ENCODE results near the gene TAS2R42. TPM values are rescaled to one million over a fixed set of nuclear protein-coding genes. Genes with fewer than 3 reads are reported as not detected.

Gene TAS2R42
- total and polyA plus RNA-seq, 2 of the 13 experiments (the other 11 are each of a cell fraction or from before 2014, with no cell fraction given): not detected

- no peak overlapping the region for H2AFZ ChIP-seq (ENCODE audit: low read length)
- no peak overlapping the region for H3K4me3 ChIP-seq (replicated peaks in 1 of 3; ENCODE audit: insufficient read depth in 1 of 3, low read depth in 2 of 3, low read length in 3 of 3)
- H3K4me1 ChIP-seq (ENCODE audit: insufficient read depth, low read length): no peaks in the 10 kb centered on the region
- POLR2A ChIA-PET: interaction anchor here (1.3 kb wide), 1 partner anchor 11 kb away, joined by 4 read pairs; the partner anchor contains the start of gene SMIM10L1
- no peaks in the 10 kb centered on the region for H3K79me2 ChIP-seq (ENCODE audit: insufficient read depth, low read length)
- no peak overlapping the region for H3K4me2 ChIP-seq (ENCODE audit: low read depth, low read length)
- TF ChIP-seq NFATC3 (CRISPR knock-in tag; IDR thresholded peaks at IDR 0.05) (no peak), ZUFSP (CRISPR knock-in tag; IDR thresholded peaks at IDR 0.05; ENCODE audit: borderline replicate concordance) (no peak), CREB3 (CRISPR knock-in tag; IDR thresholded peaks at IDR 0.05) (no peak), ZBTB20 (CRISPR knock-in tag; IDR thresholded peaks at IDR 0.05; ENCODE audit: borderline replicate concordance, low read depth) (no peak), ZNF143 (CRISPR knock-in tag; IDR thresholded peaks at IDR 0.05) (no peak), DZIP1 (CRISPR knock-in tag; IDR thresholded peaks at IDR 0.05) (no peak), ZNF335 (CRISPR knock-in tag; IDR thresholded peaks at IDR 0.05) (no peak), HMGXB3 (CRISPR knock-in tag; IDR thresholded peaks at IDR 0.05; ENCODE audit: borderline replicate concordance) (no peak), MED13 (CRISPR knock-in tag; IDR thresholded peaks at IDR 0.05) (no peak), ZNF766 (CRISPR knock-in tag; IDR thresholded peaks at IDR 0.05; ENCODE audit: borderline replicate concordance) (no peak), ARID2 (CRISPR knock-in tag; IDR thresholded peaks at IDR 0.05; ENCODE audit: borderline replicate concordance) (no peak), NR3C1 (CRISPR knock-in tag; IDR thresholded peaks at IDR 0.05) (no peak), NFYC (CRISPR knock-in tag; IDR thresholded peaks at IDR 0.05) (no peak), RELA (CRISPR knock-in tag; IDR thresholded peaks at IDR 0.05) (no peak), E2F1 (CRISPR knock-in tag; IDR thresholded peaks at IDR 0.05) (no peak)
- H3K36me3 ChIP-seq (replicated peaks in 1 of 2; ENCODE audit: control insufficient read depth in 1 of 2, insufficient read depth in 2 of 2, low read length in 2 of 2): no peaks in the 10 kb centered on the region
- CTCF ChIA-PET (ENCODE audit: low intra/inter-chr PET ratio, low total read pairs): no interaction called here
- H4K20me1 ChIP-seq (ENCODE audit: insufficient read depth, low read length): no peaks in the 10 kb centered on the region
- intact Hi-C loops (cut with micrococcal nuclease; ENCODE audit: unreplicated experiment): no loop called here
- no peak overlapping the region for H3K27ac ChIP-seq (ENCODE audit: extremely low read length, insufficient read depth, low read length)
- no TSS peak for BruUV-seq (replicated peaks)
- no peaks in the 10 kb centered on the region for H3K27me3 ChIP-seq (ENCODE audit: control insufficient read depth in 1 of 2, insufficient read depth in 2 of 2, low read length in 2 of 2)
- no peak overlapping the region for H3K9ac ChIP-seq (ENCODE audit: insufficient read depth, low read depth, low read length)
- no peaks in the 10 kb centered on the region for H3K9me3 ChIP-seq (ENCODE audit: low read length)
- no peak for FAIRE-seq
- no peak for DNase-seq (ENCODE audit: low spot score)
- ATAC-seq: no peak
- in situ Hi-C loops (cut with HindIII; ENCODE audit: extremely low pct_ligation_motif_present, low pct_unique_long_range_greater_than_20kb): no loop called here
Measured at GRCh38 chr12:11182529-11182928, 4.2 kb downstream of the TAS2R42 start.

Measured in HepG2 (cell line).